Transverse colon (tissue), 4 donors: ENCODE data around the gene CHN1. TPM values are rescaled to one million over a fixed set of nuclear protein-coding genes. Genes with fewer than 3 reads are reported as not detected.

Experiments
- DNase-seq: peaks from one replicate; pipeline ENCODE4 v3.0.0-alpha.2; 2019
- H3K27ac ChIP-seq, 4 donors: fragments of 200-600 bp; sonication (generic); 2 replicates each; pipeline ENCODE4 v1.5.1; 2016 to 2018; ENCODE audit warnings: inconsistent platforms in 4 of 4
- H3K27me3 ChIP-seq: fragments of 200-600 bp; sonication (generic); 2 replicates; pipeline ENCODE4 v1.5.1; 2017; ENCODE audit warnings: inconsistent platforms
- H3K36me3 ChIP-seq, 4 donors: fragments of 200-600 bp; sonication (generic); 2 replicates each; pipeline ENCODE4 v1.5.1; 2017 to 2019; ENCODE audit warnings: inconsistent platforms in 4 of 4
- H3K4me1 ChIP-seq, 4 donors: fragments of 200-600 bp; sonication (generic); 2 replicates each; pipeline ENCODE4 v1.5.1; 2017 to 2020; ENCODE audit warnings: inconsistent platforms in 4 of 4
- H3K4me3 ChIP-seq, 4 donors: fragments of 200-600 bp; sonication (generic); 1 replicate in 1 of 4; 2 replicates in 3 of 4; pipeline versions ENCODE4 v1.5.1 to v1.6.1; 2017 to 2019; ENCODE audit warnings: inconsistent platforms in 4 of 4
- H3K9me3 ChIP-seq, 2 donors: fragments of 200-600 bp; sonication (generic); 2 replicates each; pipeline ENCODE4 v1.5.1; 2017 to 2019; ENCODE audit warnings: inconsistent platforms in 2 of 2
- EP300 ChIP-seq: sonication (generic); formaldehyde crosslinking; IDR thresholded peaks from one replicate; pipeline ENCODE4 v1.6.1; 2017; ENCODE audit warnings: antibody characterized with exemption, low read depth
- POLR2A ChIP-seq: fragments of 450-650 bp; IDR thresholded peaks from one replicate; pipeline ENCODE4 v1.6.1; 2016; ENCODE audit warnings: antibody characterized with exemption, mild to moderate bottlenecking, moderate library complexity
- POLR2AphosphoS5 ChIP-seq, 3 donors: sonication (generic); formaldehyde crosslinking; IDR thresholded peaks; one replicate each; pipeline ENCODE4 v1.6.1; 2016; ENCODE audit warnings: antibody characterized with exemption in 3 of 3
- WGBS, 2 donors: methylation state at CpG; one replicate each; pipeline ENCODE4 v1.1.5; 2018; ENCODE audit warnings: low coverage in 1 of 2; 5-methylcytosine and 5-hydroxymethylcytosine counted together
- in situ Hi-C, 4 donors: fragments of 200-750 bp; cut with MboI; loops; one replicate each; pipeline versions ENCODE4 v1.15.0 to v1.15.1; 2017; ENCODE audit warnings: low sequenced_read_pairs in 3 of 4, low pct_ligation_motif_present in 1 of 4, low pct_unique_long_range_greater_than_20kb in 1 of 4
- intact Hi-C: fragments of 100-400 bp; cut with DNase I; formaldehyde crosslinking; loops from one replicate; pipeline ENCODE4 v1.15.1; 2023; ENCODE audit warnings: low total_unique reads
- total RNA-seq, 4 donors: library from RNA; depleted of rRNA; stranded (reverse); fragments of >200 nt; gene quantifications; one replicate each; pipeline ENCODE4 v1.1.0, GENCODE V29; 2016
- TF ChIP-seq, protein P1 (sequence below), 5 experiments: fragments of 200-600 bp in 3 of 5; fragments of 450-650 bp in 2 of 5; sonication (generic) in 3 of 5; IDR thresholded peaks; 1 replicate in 2 of 5; 2 replicates in 3 of 5; pipeline ENCODE4 v1.5.1; 2016 to 2017; ENCODE audit warnings: antibody characterized with exemption in 5 of 5, inconsistent platforms in 3 of 5, mild to moderate bottlenecking in 2 of 5, moderate library complexity in 1 of 5

CHN1 gene
- total RNA-seq, 4 donors from 2014 or later, result 1.6 to 3.2 (median 3.0) TPM; not detected in 1

DNA sequence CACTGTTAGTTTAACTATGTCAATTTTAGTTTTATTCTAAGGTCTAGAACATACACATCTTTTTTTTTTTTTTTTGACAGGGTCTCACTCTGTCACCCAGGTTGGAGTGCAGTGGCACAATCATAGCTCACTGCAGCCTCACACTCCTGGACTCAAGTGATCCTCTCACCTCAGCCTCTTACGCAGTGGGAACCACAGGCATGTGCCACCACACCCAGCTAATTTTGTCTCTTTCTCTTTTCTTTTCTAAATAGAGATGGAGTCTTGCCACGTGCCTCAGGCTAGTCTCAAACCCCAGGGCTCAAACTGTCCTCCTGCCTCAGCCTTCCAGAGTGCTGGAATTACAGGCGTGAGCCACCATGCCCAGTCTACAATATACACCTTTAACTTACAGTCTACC lies 171.4 kb downstream of the CHN1 start:
- Histone ChIP-seq H3K4me1 (no peaks in the 10 kb centered on the region), H3K36me3 (no peaks in the 10 kb centered on the region), H3K9me3 (no peaks in the 10 kb centered on the region), H3K27ac (no peak overlapping the region), H3K4me3 (no peak overlapping the region), H3K27me3 (no peaks in the 10 kb centered on the region)
- DNase-seq, result no peak
- intact Hi-C loops (no loop called here), in situ Hi-C loops (no loop called here)
- TF ChIP-seq, protein P1, sequence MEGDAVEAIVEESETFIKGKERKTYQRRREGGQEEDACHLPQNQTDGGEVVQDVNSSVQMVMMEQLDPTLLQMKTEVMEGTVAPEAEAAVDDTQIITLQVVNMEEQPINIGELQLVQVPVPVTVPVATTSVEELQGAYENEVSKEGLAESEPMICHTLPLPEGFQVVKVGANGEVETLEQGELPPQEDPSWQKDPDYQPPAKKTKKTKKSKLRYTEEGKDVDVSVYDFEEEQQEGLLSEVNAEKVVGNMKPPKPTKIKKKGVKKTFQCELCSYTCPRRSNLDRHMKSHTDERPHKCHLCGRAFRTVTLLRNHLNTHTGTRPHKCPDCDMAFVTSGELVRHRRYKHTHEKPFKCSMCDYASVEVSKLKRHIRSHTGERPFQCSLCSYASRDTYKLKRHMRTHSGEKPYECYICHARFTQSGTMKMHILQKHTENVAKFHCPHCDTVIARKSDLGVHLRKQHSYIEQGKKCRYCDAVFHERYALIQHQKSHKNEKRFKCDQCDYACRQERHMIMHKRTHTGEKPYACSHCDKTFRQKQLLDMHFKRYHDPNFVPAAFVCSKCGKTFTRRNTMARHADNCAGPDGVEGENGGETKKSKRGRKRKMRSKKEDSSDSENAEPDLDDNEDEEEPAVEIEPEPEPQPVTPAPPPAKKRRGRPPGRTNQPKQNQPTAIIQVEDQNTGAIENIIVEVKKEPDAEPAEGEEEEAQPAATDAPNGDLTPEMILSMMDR (IDR thresholded peaks at IDR 0.05), result no peak
- no peak for TF ChIP-seq POLR2AphosphoS5 (IDR thresholded peaks at IDR 0.05)
- no peak for TF ChIP-seq EP300
- no peak for TF ChIP-seq POLR2A
- WGBS, 2 donors, result 75 to 83% methylated on average over 1 to 3 of the region's 3 CpGs

DNA sequence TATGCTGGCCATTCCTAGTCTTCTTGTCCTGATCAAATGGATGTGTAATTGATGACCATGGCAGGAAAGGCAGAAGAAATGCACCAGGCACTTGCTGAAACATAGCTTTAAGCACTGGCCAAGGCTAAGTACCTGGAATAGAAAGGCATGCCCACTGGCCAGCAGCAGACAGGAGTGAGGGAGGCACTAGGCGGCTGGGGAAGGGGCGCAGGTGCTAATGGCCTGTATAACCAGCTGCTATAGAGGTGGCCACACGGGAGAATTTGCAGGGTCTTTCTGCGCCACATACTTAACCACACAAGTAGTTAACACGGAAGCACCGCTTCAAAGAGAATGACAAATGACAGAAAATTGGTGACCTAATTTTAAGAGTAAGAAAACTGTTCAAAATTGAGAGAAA lies 174.6 kb downstream of the CHN1 start:
- WGBS, 2 donors, result 92% methylated on average over 6 of the region's 6 CpGs; no CpG with 5 or more reads in 1 of the 2 donors
- Histone ChIP-seq H3K9me3 (no peaks in the 10 kb centered on the region), H3K4me3 (no peak overlapping the region), H3K36me3 (no peaks in the 10 kb centered on the region), H3K4me1 (peaks cover 0 to 5% (median 0%) of the 10 kb centered on the region in 4 donors), H3K27me3 (no peaks in the 10 kb centered on the region), H3K27ac (no peak overlapping the region)
- TF ChIP-seq POLR2AphosphoS5 (IDR thresholded peaks at IDR 0.05), result no peak
- TF ChIP-seq EP300, result no peak
- no peak for TF ChIP-seq POLR2A
- TF ChIP-seq, protein P1 (IDR thresholded peaks at IDR 0.05), result no peak
- DNase-seq, result no peak
- in situ Hi-C loops, result no loop called here
- intact Hi-C loops, result no loop called here

DNA sequence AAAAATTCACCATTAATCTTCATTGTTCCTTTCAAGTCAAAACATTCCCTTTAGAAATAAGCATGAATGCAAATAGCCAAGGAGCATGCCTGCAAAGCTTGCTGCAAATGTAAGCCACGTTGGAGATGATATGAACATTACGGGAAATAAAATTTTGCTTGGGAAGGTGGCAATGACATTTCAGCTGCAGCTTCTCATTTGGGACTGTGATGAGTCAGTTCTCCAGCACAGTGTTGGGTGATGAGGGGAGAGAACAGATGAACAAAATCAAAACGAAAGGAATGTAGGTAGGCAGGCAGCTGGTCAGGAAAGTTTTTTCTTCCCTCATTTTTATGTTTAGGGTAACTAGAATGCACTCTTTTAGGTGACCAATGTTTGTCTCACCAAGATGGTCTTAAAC lies 175.6 kb downstream of the CHN1 start:
- no peaks in the 10 kb centered on the region for H3K9me3 ChIP-seq
- no peak overlapping the region for H3K4me3 ChIP-seq
- H3K27ac ChIP-seq, result no peak overlapping the region
- WGBS, 2 donors, result 62 to 85% methylated on average over 3 of the region's 3 CpGs
- TF ChIP-seq POLR2A (no peak), POLR2AphosphoS5 (IDR thresholded peaks at IDR 0.05) (no peak), EP300 (no peak)
- TF ChIP-seq, protein P1 (IDR thresholded peaks at IDR 0.05), result no peak
- no peaks in the 10 kb centered on the region for H3K27me3 ChIP-seq
- intact Hi-C loops, result no loop called here
- no peak for DNase-seq
- H3K36me3 ChIP-seq, result no peaks in the 10 kb centered on the region
- in situ Hi-C loops, result no loop called here
- peaks cover 0 to 5% (median 0%) of the 10 kb centered on the region in 4 donors for H3K4me1 ChIP-seq

DNA sequence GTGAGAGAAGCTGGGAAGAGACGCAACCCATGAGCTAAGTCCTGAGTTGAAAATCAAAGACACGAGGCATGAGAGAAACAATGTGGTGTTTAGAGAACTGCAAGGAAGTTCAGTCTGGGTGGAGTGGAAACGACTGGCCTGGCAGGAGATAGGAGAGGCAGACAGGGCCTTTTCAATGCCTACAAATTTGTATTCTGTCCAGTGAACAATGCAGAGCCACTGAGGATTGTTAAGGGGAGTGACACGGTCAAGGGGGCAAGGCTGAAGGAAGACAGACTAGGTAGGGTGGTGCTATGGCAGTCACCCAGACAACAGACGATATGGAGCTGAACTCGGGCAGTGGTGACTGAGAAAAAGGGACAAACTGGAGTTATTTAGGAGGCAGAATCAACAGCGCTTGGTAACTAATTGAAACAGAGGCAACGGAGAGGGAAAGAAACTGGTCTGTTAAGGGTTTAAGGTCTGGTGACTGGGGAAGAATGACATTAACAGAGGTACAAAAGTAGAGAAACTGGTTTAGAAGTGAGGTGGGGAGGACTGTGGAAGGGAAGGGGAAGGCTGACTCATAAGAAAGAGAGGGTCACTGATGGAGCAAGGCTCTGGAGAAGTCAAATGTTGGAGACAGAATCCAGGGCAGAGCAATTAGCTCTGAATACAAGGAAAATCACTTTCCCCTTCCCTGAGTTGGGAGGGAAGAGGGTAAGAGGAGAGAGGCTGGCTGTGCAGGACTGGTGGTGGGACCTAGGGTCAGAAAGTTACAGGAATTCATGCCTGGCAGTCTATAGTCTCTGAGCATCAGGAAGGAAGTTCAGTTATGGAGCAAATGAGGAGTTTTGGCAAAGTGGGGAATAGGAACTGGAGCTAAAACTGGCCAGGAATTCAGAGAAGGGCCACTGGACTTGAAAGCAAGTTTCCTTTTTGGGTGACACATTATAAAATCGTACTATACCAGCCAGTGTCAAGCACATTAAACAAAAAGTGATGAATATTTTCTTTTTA lies 177.5 kb downstream of the CHN1 start:
- peaks cover 0 to 5% (median 0%) of the 10 kb centered on the region in 4 donors for H3K4me1 ChIP-seq
- H3K27me3 ChIP-seq, result no peaks in the 10 kb centered on the region
- H3K27ac ChIP-seq, result peak overlapping the region in 2 of 4 donors; percentile 19 to 32
- WGBS, 2 donors, result 58 to 76% methylated on average over 8 to 9 of the region's 9 CpGs
- TF ChIP-seq EP300 (no peak), POLR2A (no peak), POLR2AphosphoS5 (IDR thresholded peaks at IDR 0.05) (no peak)
- TF ChIP-seq, protein P1 (IDR thresholded peaks at IDR 0.05), result no peak
- in situ Hi-C loops (no loop called here), intact Hi-C loops (no loop called here)
- no peaks in the 10 kb centered on the region for H3K9me3 ChIP-seq
- H3K4me3 ChIP-seq, result no peak overlapping the region
- no peak for DNase-seq
- H3K36me3 ChIP-seq, result no peaks in the 10 kb centered on the region
